H9 (cell line): ENCODE results near the gene TAF15. TPM values are rescaled to one million over a fixed set of nuclear protein-coding genes. Genes with fewer than 3 reads are reported as not detected.

ENCODE experiments used
- DNase-seq: peaks from one replicate; pipeline ENCODE4 v3.0.0-alpha.2; 2017
- H2AFZ ChIP-seq: one replicate; pipeline ENCODE4 v1.6.1; 2013; ENCODE audit warnings: mild to moderate bottlenecking, low read length, control low read depth, moderate library complexity
- H2AK5ac ChIP-seq: 2 replicates; pipeline ENCODE4 v1.6.1; 2013; ENCODE audit warnings: low read length, control low read depth, mixed read lengths; ENCODE audit not compliant: insufficient read length
- H2BK120ac ChIP-seq: one replicate; pipeline ENCODE4 v1.6.1; 2013; ENCODE audit warnings: low read depth, mild to moderate bottlenecking, low read length, control low read depth, inconsistent platforms; ENCODE audit not compliant: poor library complexity, severe bottlenecking
- H2BK12ac ChIP-seq: 2 replicates; pipeline ENCODE4 v1.6.1; 2013; ENCODE audit warnings: low read length, control low read depth, mixed read lengths, low read depth; ENCODE audit not compliant: insufficient read length
- H2BK15ac ChIP-seq: 2 replicates; pipeline ENCODE4 v1.6.1; 2013; ENCODE audit warnings: low read depth, low read length, control low read depth
- H2BK20ac ChIP-seq: one replicate; pipeline ENCODE4 v1.6.1; 2013; ENCODE audit warnings: low read depth, mild to moderate bottlenecking, low read length, control low read depth, inconsistent platforms; ENCODE audit not compliant: poor library complexity, severe bottlenecking
- H2BK5ac ChIP-seq: 2 replicates; pipeline ENCODE4 v1.6.1; 2013; ENCODE audit warnings: low read length, control low read depth, mixed read lengths; ENCODE audit not compliant: insufficient read length
- H3K14ac ChIP-seq: 2 replicates; pipeline ENCODE4 v1.6.1; 2013; ENCODE audit warnings: low read length, control low read depth; ENCODE audit not compliant: insufficient read depth
- H3K18ac ChIP-seq: 2 replicates; pipeline ENCODE4 v1.6.1; 2013; ENCODE audit warnings: low read depth, mild to moderate bottlenecking, mixed read lengths, low read length, control low read depth; ENCODE audit not compliant: insufficient read length
- H3K23ac ChIP-seq: 2 replicates; pipeline ENCODE4 v1.6.1; 2013; ENCODE audit warnings: low read length, control low read depth, mixed read lengths, low read depth; ENCODE audit not compliant: insufficient read length
- H3K23me2 ChIP-seq: 2 replicates; pipeline ENCODE4 v1.6.1; 2013; ENCODE audit warnings: low read depth, mild to moderate bottlenecking, mixed read lengths, low read length, control low read depth; ENCODE audit not compliant: insufficient read length, poor library complexity, severe bottlenecking
- H3K27ac ChIP-seq: 2 replicates; pipeline ENCODE4 v1.5.1; 2013; ENCODE audit warnings: low read length, control low read depth, mixed read lengths, low read depth; ENCODE audit not compliant: insufficient read length
- H3K27me3 ChIP-seq: 2 replicates; pipeline ENCODE4 v1.6.1; 2013; ENCODE audit warnings: low read length, control low read depth, inconsistent platforms; ENCODE audit not compliant: insufficient read depth
- H3K4ac ChIP-seq: 2 replicates; pipeline ENCODE4 v1.6.1; 2013; ENCODE audit warnings: low read depth, mild to moderate bottlenecking, control low read depth, inconsistent platforms, low read length, moderate library complexity
- H3K4me1 ChIP-seq: 2 replicates; pipeline ENCODE4 v1.6.1; 2013; ENCODE audit warnings: low read length, control low read depth, inconsistent platforms; ENCODE audit not compliant: insufficient read depth
- H3K4me2 ChIP-seq: 2 replicates; pipeline ENCODE4 v1.6.1; 2013; ENCODE audit warnings: low read length, control low read depth, mixed read lengths; ENCODE audit not compliant: insufficient read length, insufficient read depth
- H3K56ac ChIP-seq: 2 replicates; pipeline ENCODE4 v1.6.1; 2013; ENCODE audit warnings: low read depth, mild to moderate bottlenecking, mixed read lengths, low read length, control low read depth; ENCODE audit not compliant: insufficient read length
- H3K79me1 ChIP-seq: 2 replicates; pipeline ENCODE4 v1.6.1; 2013; ENCODE audit warnings: low read depth, mild to moderate bottlenecking, moderate library complexity, low read length, control low read depth, inconsistent platforms; ENCODE audit not compliant: insufficient read depth, poor library complexity, severe bottlenecking
- H3K79me2 ChIP-seq: 2 replicates; pipeline ENCODE4 v1.6.1; 2013; ENCODE audit warnings: low read length, control low read depth, inconsistent platforms; ENCODE audit not compliant: insufficient read depth
- H3K9ac ChIP-seq: 2 replicates; pipeline ENCODE4 v1.6.1; 2013; ENCODE audit warnings: low read length, control low read depth, mixed read lengths; ENCODE audit not compliant: insufficient read length; ENCODE audit errors: extremely low read depth
- H3K9me3 ChIP-seq: one replicate; pipeline ENCODE4 v1.6.1; 2013; ENCODE audit warnings: low read depth, low read length, inconsistent platforms; ENCODE audit not compliant: control insufficient read depth
- H3T11ph ChIP-seq: one replicate; pipeline ENCODE4 v1.6.1; 2013; ENCODE audit warnings: mild to moderate bottlenecking, low read length, control low read depth, inconsistent platforms
- H4K20me1 ChIP-seq: one replicate; pipeline ENCODE4 v1.6.1; 2013; ENCODE audit not compliant: control insufficient read depth, insufficient read length, insufficient read depth
- H4K5ac ChIP-seq: 2 replicates; pipeline ENCODE4 v1.6.1; 2013; ENCODE audit warnings: low read depth, mild to moderate bottlenecking, mixed read lengths, low read length, control low read depth; ENCODE audit not compliant: insufficient read length
- H4K8ac ChIP-seq: replicated peaks from 2 replicates; pipeline ENCODE4 v1.6.1; 2013; ENCODE audit warnings: low read length, control low read depth, mixed read lengths, low read depth; ENCODE audit not compliant: insufficient read length
- H4K91ac ChIP-seq: 2 replicates; pipeline ENCODE4 v1.6.1; 2013; ENCODE audit warnings: low read depth, mild to moderate bottlenecking, moderate library complexity, mixed read lengths, low read length, control low read depth; ENCODE audit not compliant: insufficient read length
- H3K27ac Mint-ChIP-seq, 3 experiments: 2 replicates in 2 of 3; 3 replicates in 1 of 3; pipeline ENCODE4 v1.8.0; 2020 to 2021; ENCODE audit warnings: mixed read lengths in 3 of 3, mild to moderate bottlenecking in 1 of 3, moderate library complexity in 1 of 3
- H3K27me3 Mint-ChIP-seq: 2 replicates; pipeline ENCODE4 v1.8.0; 2021; ENCODE audit warnings: low read depth, mild to moderate bottlenecking, moderate library complexity, mixed read lengths
- H3K36me3 Mint-ChIP-seq, 3 experiments: 2 replicates in 2 of 3; 3 replicates in 1 of 3; pipeline ENCODE4 v1.8.0; 2020 to 2021; ENCODE audit warnings: low read depth in 3 of 3, mixed read lengths in 3 of 3; ENCODE audit not compliant: insufficient read depth in 1 of 3
- H3K4me1 Mint-ChIP-seq, 2 experiments: 2 replicates each; pipeline ENCODE4 v1.8.0; 2020; ENCODE audit warnings: mixed read lengths in 2 of 2
- H3K4me3 Mint-ChIP-seq, 2 experiments: 2 replicates in 1 of 2; 3 replicates in 1 of 2; pipeline ENCODE4 v1.8.0; 2020 to 2021; ENCODE audit warnings: mild to moderate bottlenecking in 2 of 2, mixed read lengths in 2 of 2, moderate library complexity in 1 of 2
- H3K9me3 Mint-ChIP-seq, 2 experiments: 2 replicates in 1 of 2; 3 replicates in 1 of 2; pipeline ENCODE4 v1.8.0; 2020; ENCODE audit warnings: mild to moderate bottlenecking in 2 of 2, mixed read lengths in 2 of 2, moderate library complexity in 1 of 2
- CTCF ChIP-seq: fragments of 200-600 bp; sonication (generic); conservative IDR thresholded peaks from 3 replicates; pipeline ENCODE4 v1.8.0; 2021; ENCODE audit warnings: antibody characterized with exemption, mild to moderate bottlenecking
- WGBS: extraction: QIAGEN DNeasy Blood & Tissue Kit; methylation state at CpG from one replicate; pipeline ENCODE4 v1.1.7; 2013; ENCODE audit warnings: missing lambda C conversion rate, low lambda C conversion rate, mixed read lengths; ENCODE audit not compliant: insufficient read length; ENCODE audit errors: extremely low coverage; 5-methylcytosine and 5-hydroxymethylcytosine counted together
- total RNA-seq: library from RNA; stranded (reverse); gene quantifications from 2 replicates; pipeline ENCODE4 v1.2.1, GENCODE V29; 2021

Gene TAF15
- total RNA-seq, 1 experiment from 2014 or later, result 304 TPM

- H3K36me3 Mint-ChIP-seq, result no peaks in the 10 kb centered on the region; a peak in 1 of 7 replicates
- DNase-seq, result peak; percentile 69
Observed at GRCh38 chr17:35870906-35871819, 61.9 kb downstream of the TAF15 start.

More at GRCh38 chr17:35870906-35871819, 61.9 kb downstream of the TAF15 start:
- Histone ChIP-seq H3K14ac (no peak overlapping the region), H3K23ac (no peak overlapping the region), H4K8ac (no peak overlapping the region), H2AFZ (no peak overlapping the region), H3K23me2 (no peaks in the 10 kb centered on the region), H3K79me1 (no peaks in the 10 kb centered on the region), H2BK120ac (no peak overlapping the region), H3T11ph (no peak overlapping the region), H3K79me2 (no peaks in the 10 kb centered on the region), H2BK20ac (no peak overlapping the region), H3K56ac (no peak overlapping the region), H3K4ac (no peak overlapping the region), H3K4me1 (peaks cover 3% of the 10 kb centered on the region; the same call in 1 of the 2 replicates), H3K18ac (no peak overlapping the region), H4K91ac (no peak overlapping the region), H3K27me3 (no peaks in the 10 kb centered on the region), H4K20me1 (no peaks in the 10 kb centered on the region), H2AK5ac (no peak overlapping the region), H4K5ac (no peak overlapping the region), H3K9me3 (no peaks in the 10 kb centered on the region), H2BK5ac (no peak overlapping the region), H2BK12ac (no peak overlapping the region), H3K9ac (no peak overlapping the region), H2BK15ac (no peak overlapping the region), H3K4me2 (no peak overlapping the region), H3K27ac (no peak overlapping the region)
- no CpG with 5 or more reads among the region's 8 CpGs for WGBS
- Mint-ChIP-seq H3K9me3 (no peaks in the 10 kb centered on the region), H3K27ac (no peak overlapping the region; a peak in 1 of 7 replicates), H3K27me3 (no peaks in the 10 kb centered on the region; the same call in 1 of the 2 replicates), H3K4me3 (no peak overlapping the region), H3K4me1 (peaks cover 8 to 13% of the 10 kb centered on the region in 2 experiments)
- TF ChIP-seq CTCF, result peak; percentile 37; the same call in 1 of the 3 replicates
